Measurements from ENCODE around the gene LCLAT1. TPM values are rescaled to one million over a fixed set of nuclear protein-coding genes. Genes with fewer than 3 reads are reported as not detected.

LCLAT1 gene
- total and polyA plus RNA-seq, 4 donors = 2.4 to 14.6 (median 10.7) TPM

- TF ChIP-seq RXRA (IDR thresholded peaks at IDR 0.05) (peak in 1 of 2 donors; percentile 35), TAF1 (conservative IDR thresholded peaks at IDR 0.05) (no peak), ZBTB33 (IDR thresholded peaks at IDR 0.05) (no peak), EGR1 (IDR thresholded peaks at IDR 0.05; ENCODE audit: low read depth in 2 of 2) (no peak), FOXA1 (IDR thresholded peaks at IDR 0.05) (no peak), YY1 (IDR thresholded peaks at IDR 0.05) (no peak), GABPA (IDR thresholded peaks at IDR 0.05 in 1 of 2, conservative IDR thresholded peaks at IDR 0.05 in 1 of 2) (no peak), NR2F2 (IDR thresholded peaks at IDR 0.05) (no peak), RAD21 (IDR thresholded peaks at IDR 0.05) (peak in 1 of 2 donors; percentile 44), MAX (IDR thresholded peaks at IDR 0.05) (no peak), FOXA2 (IDR thresholded peaks at IDR 0.05) (no peak), JUND (IDR thresholded peaks at IDR 0.05) (no peak), REST (IDR thresholded peaks at IDR 0.05) (no peak), HNF4A (conservative IDR thresholded peaks at IDR 0.05) (no peak), SP1 (IDR thresholded peaks at IDR 0.05) (no peak), CTCF (IDR thresholded peaks at IDR 0.05; ENCODE audit: low read depth, low read length, missing input control) (peak; percentile 15), HNF4G (IDR thresholded peaks at IDR 0.05) (no peak), ATF3 (IDR thresholded peaks at IDR 0.05) (no peak)
- peaks cover 0 to 10% (median 4%) of the 10 kb centered on the region in 4 donors for H3K9me3 ChIP-seq (ENCODE audit: control insufficient read depth in 4 of 4, low read length in 3 of 4)
- H3K4me3 ChIP-seq (ENCODE audit: low read depth in 1 of 3, low read length in 3 of 3) = no peak overlapping the region
- H3K9ac ChIP-seq (ENCODE audit: low read depth in 1 of 2, low read length in 2 of 2) = no peak overlapping the region
- no peaks in the 10 kb centered on the region for H3K27me3 ChIP-seq (ENCODE audit: control insufficient read depth in 4 of 4, insufficient read depth in 4 of 4, low read length in 3 of 4)
- no peak for DNase-seq (ENCODE audit: low spot score)
- no peaks in the 10 kb centered on the region for H3K36me3 ChIP-seq (ENCODE audit: control insufficient read depth in 4 of 4, insufficient read depth in 3 of 4, low read depth in 1 of 4, low read length in 3 of 4)
- H3K4me1 ChIP-seq (ENCODE audit: control insufficient read depth in 4 of 4, insufficient read depth in 4 of 4, low read length in 3 of 4) = peaks cover 0 to 8% (median 0%) of the 10 kb centered on the region in 4 donors
- H3K27ac ChIP-seq (ENCODE audit: low read depth in 1 of 2, low read length in 2 of 2) = no peak overlapping the region
- 65% methylated on average over 2 of the region's 2 CpGs for WGBS
Measured at GRCh38 chr2:30503007-30503694, 56.1 kb downstream of the LCLAT1 start.
